H1 (cell line): ENCODE results near the gene KAT8. TPM values are rescaled to one million over a fixed set of nuclear protein-coding genes. Genes with fewer than 3 reads are reported as not detected.

ENCODE experiments used
- CHD7 ChIP-seq: fragments of 300-600 bp; sonication (generic); IDR thresholded peaks from 2 replicates; pipeline ENCODE4 v1.7.1; 2012; ENCODE audit warnings: low read length, moderate library complexity, mild to moderate bottlenecking, inconsistent platforms; ENCODE audit not compliant: insufficient replicate concordance
- RFX5 ChIP-seq: IDR thresholded peaks from 2 replicates; pipeline ENCODE4 v1.6.1; 2011; ENCODE audit warnings: low read depth, low read length, improper control_type of control experiment, borderline replicate concordance
- RNF2 ChIP-seq: fragments of 200-900, 300-1000 bp; sonication (generic); IDR thresholded peaks from 2 replicates; pipeline ENCODE4 v1.7.1; 2016; ENCODE audit warnings: borderline replicate concordance, low read depth, mild to moderate bottlenecking, antibody characterized with exemption, low read length; ENCODE audit not compliant: poor library complexity, severe bottlenecking; ENCODE audit errors: missing control alignments
- polyA plus RNA-seq, 7 experiments: library from polyadenylated mRNA; depleted of rRNA in 3 of 7; stranded (reverse) in 5 of 7; unstranded in 2 of 7; fragments of >200 nt in 5 of 7; fragments of 200-250 nt in 2 of 7; gene quantifications; 1 replicate in 5 of 7; 2 replicates in 1 of 7; 4 replicates in 1 of 7; pipeline versions ENCODE4 v1.2.1 to v1.2.3, GENCODE V29; 2011 to 2013; ENCODE audit warnings: missing spikeins in 2 of 7, mixed read lengths in 2 of 7
- total RNA-seq: library from RNA; stranded (reverse); fragmentation: NEBNext Ultra II Directional; extraction: Animal tissue kit (Norgen Biotek cat#: 25700); gene quantifications from 2 replicates; pipeline ENCODE4 v1.2.1, GENCODE V29; 2021

Gene KAT8
- total and polyA plus RNA-seq, 2 of the 8 experiments (the other 6 are each of a cell fraction or from before 2014, with no cell fraction given) = 52.6 to 61.6 TPM

GRCh38 chr16:31076319-31076718, 41.1 kb upstream of the KAT8 start (continued):
- TF ChIP-seq CHD7 (no peak), RNF2 (no peak), RFX5 (no peak)
- TF ChIP-seq, all 59 proteins: peak for 0
